HUES48 (cell line): Measurements from ENCODE around the gene PIP5KL1.
A peak's percentile ranks its signal among the peaks of the same experiment; 100 is the strongest.

Experiments
- H3K27ac ChIP-seq: one replicate; pipeline ENCODE4 v1.7.0; 2013; ENCODE audit warnings: low read depth, low read length, inconsistent platforms
- H3K27me3 ChIP-seq: 2 replicates; pipeline ENCODE4 v1.6.1; 2013; ENCODE audit warnings: mild to moderate bottlenecking, low read length; ENCODE audit not compliant: control insufficient read depth, insufficient read depth
- H3K36me3 ChIP-seq: 2 replicates; pipeline ENCODE4 v1.6.1; 2013; ENCODE audit warnings: low read length; ENCODE audit not compliant: control insufficient read depth, insufficient read depth
- H3K4me1 ChIP-seq: 2 replicates; pipeline ENCODE4 v1.6.1; 2013; ENCODE audit warnings: mild to moderate bottlenecking, low read length; ENCODE audit not compliant: control insufficient read depth, insufficient read depth
- H3K4me3 ChIP-seq: 2 replicates; pipeline ENCODE4 v1.5.1; 2013; ENCODE audit warnings: mild to moderate bottlenecking, low read depth, low read length
- H3K9ac ChIP-seq: 2 replicates; pipeline ENCODE4 v1.6.1; 2013; ENCODE audit warnings: mild to moderate bottlenecking, low read depth, low read length, moderate library complexity
- H3K9me3 ChIP-seq: 2 replicates; pipeline ENCODE4 v1.6.1; 2013; ENCODE audit warnings: low read length; ENCODE audit not compliant: control insufficient read depth, insufficient read depth

PIP5KL1 gene

GRCh38 chr9:127966416-127967150 is 36.0 kb upstream of the PIP5KL1 start:
- H3K36me3 ChIP-seq: no peaks in the 10 kb centered on the region
- H3K9me3 ChIP-seq: no peaks in the 10 kb centered on the region
- no peak overlapping the region for H3K9ac ChIP-seq
- no peak overlapping the region for H3K27ac ChIP-seq
- no peaks in the 10 kb centered on the region for H3K27me3 ChIP-seq
- peaks cover 34% of the 10 kb centered on the region for H3K4me1 ChIP-seq
- H3K4me3 ChIP-seq: no peak overlapping the region

GRCh38 chr9:127965953-127966352 is 35.4 kb upstream of the PIP5KL1 start:
- Histone ChIP-seq H3K9ac (peak overlapping the region; percentile 45; the same call in 1 of the 2 replicates), H3K9me3 (no peaks in the 10 kb centered on the region), H3K27ac (no peak overlapping the region), H3K4me1 (peaks cover 28% of the 10 kb centered on the region), H3K27me3 (no peaks in the 10 kb centered on the region), H3K36me3 (no peaks in the 10 kb centered on the region), H3K4me3 (no peak overlapping the region)

GRCh38 chr9:127963359-127964064 is 32.9 kb upstream of the PIP5KL1 start:
- Histone ChIP-seq H3K27ac (no peak overlapping the region), H3K9ac (no peak overlapping the region), H3K27me3 (no peaks in the 10 kb centered on the region), H3K4me3 (no peak overlapping the region), H3K9me3 (no peaks in the 10 kb centered on the region), H3K36me3 (no peaks in the 10 kb centered on the region), H3K4me1 (peaks cover 20% of the 10 kb centered on the region)

- Histone ChIP-seq H3K27ac (no peak overlapping the region), H3K4me1 (peaks cover 20% of the 10 kb centered on the region), H3K9ac (no peak overlapping the region)
These were observed 32.4 kb upstream of the PIP5KL1 start for GRCh38 chr9:127963041-127963358.

GRCh38 chr9:127962278-127962677 is 31.7 kb upstream of the PIP5KL1 start:
- Histone ChIP-seq H3K4me3 (no peak overlapping the region), H3K9ac (no peak overlapping the region), H3K4me1 (peaks cover 19% of the 10 kb centered on the region), H3K36me3 (no peaks in the 10 kb centered on the region), H3K27ac (no peak overlapping the region), H3K9me3 (no peaks in the 10 kb centered on the region), H3K27me3 (no peaks in the 10 kb centered on the region)

More at GRCh38 chr9:127963041-127963358, 32.4 kb upstream of the PIP5KL1 start:
- no peaks in the 10 kb centered on the region for H3K9me3 ChIP-seq
- no peaks in the 10 kb centered on the region for H3K36me3 ChIP-seq
- H3K4me3 ChIP-seq: no peak overlapping the region
- no peaks in the 10 kb centered on the region for H3K27me3 ChIP-seq

- no peak overlapping the region for H3K9ac ChIP-seq
- peaks cover 15% of the 10 kb centered on the region for H3K4me1 ChIP-seq
- no peaks in the 10 kb centered on the region for H3K36me3 ChIP-seq
- H3K4me3 ChIP-seq: no peak overlapping the region
- H3K27me3 ChIP-seq: no peaks in the 10 kb centered on the region
- no peak overlapping the region for H3K27ac ChIP-seq
- no peaks in the 10 kb centered on the region for H3K9me3 ChIP-seq
These were observed 31.1 kb upstream of the PIP5KL1 start for GRCh38 chr9:127961613-127962155.

- no peaks in the 10 kb centered on the region for H3K36me3 ChIP-seq
- H3K27ac ChIP-seq: no peak overlapping the region
- no peak overlapping the region for H3K9ac ChIP-seq
- H3K27me3 ChIP-seq: no peaks in the 10 kb centered on the region
- H3K4me3 ChIP-seq: no peak overlapping the region
- H3K9me3 ChIP-seq: no peaks in the 10 kb centered on the region
- H3K4me1 ChIP-seq: peaks cover 15% of the 10 kb centered on the region
These were observed 30.5 kb upstream of the PIP5KL1 start for GRCh38 chr9:127961155-127961490.

GRCh38 chr9:127960410-127961154 is 30.0 kb upstream of the PIP5KL1 start:
- H3K4me3 ChIP-seq: no peak overlapping the region
- no peak overlapping the region for H3K9ac ChIP-seq
- H3K36me3 ChIP-seq: no peaks in the 10 kb centered on the region
- H3K27me3 ChIP-seq: no peaks in the 10 kb centered on the region
- H3K27ac ChIP-seq: no peak overlapping the region
- H3K9me3 ChIP-seq: no peaks in the 10 kb centered on the region
- H3K4me1 ChIP-seq: peaks cover 16% of the 10 kb centered on the region

- H3K9ac ChIP-seq: no peak overlapping the region
These were observed 29.3 kb upstream of the PIP5KL1 start for GRCh38 chr9:127959841-127960409.

GRCh38 chr9:127959398-127959797 is 28.8 kb upstream of the PIP5KL1 start:
- H3K4me1 ChIP-seq: peaks cover 12% of the 10 kb centered on the region
- H3K36me3 ChIP-seq: no peaks in the 10 kb centered on the region
- no peak overlapping the region for H3K4me3 ChIP-seq
- H3K27ac ChIP-seq: no peak overlapping the region
- no peaks in the 10 kb centered on the region for H3K27me3 ChIP-seq
- H3K9me3 ChIP-seq: no peaks in the 10 kb centered on the region
- no peak overlapping the region for H3K9ac ChIP-seq

More at GRCh38 chr9:127959841-127960409, 29.3 kb upstream of the PIP5KL1 start:
- no peak overlapping the region for H3K27ac ChIP-seq
- H3K9me3 ChIP-seq: no peaks in the 10 kb centered on the region
- peaks cover 12% of the 10 kb centered on the region for H3K4me1 ChIP-seq
- no peak overlapping the region for H3K4me3 ChIP-seq
- no peaks in the 10 kb centered on the region for H3K27me3 ChIP-seq
- H3K36me3 ChIP-seq: no peaks in the 10 kb centered on the region
